ENCODE data around the gene BZW2.

Gene BZW2

GRCh38 chr7:16645593-16646471 lies at the start of gene BZW2, which contains the start of gene ANKMY2:
Gene BZW2 (plus strand): TSS chr7:16646181. CDS start chr7:16665444, 19,263 bp downstream.
Gene ANKMY2 (minus strand): TSS chr7:16645754. CDS start chr7:16645573, 181 bp downstream.
- DNase-seq = peak; percentile 95

GRCh38 chr7:16598015-16598414 lies 48.0 kb upstream of the BZW2 start:
- DNase-seq = no peak

GRCh38 chr7:16599860-16600259 lies 46.1 kb upstream of the BZW2 start:
- no peak for DNase-seq

- no peak for DNase-seq
Observed at GRCh38 chr7:16603633-16604032, 42.3 kb upstream of the BZW2 start.

GRCh38 chr7:16604054-16604453 lies 41.9 kb upstream of the BZW2 start:
- DNase-seq = no peak

- DNase-seq = no peak
Observed at GRCh38 chr7:16606704-16607103, 39.3 kb upstream of the BZW2 start.

GRCh38 chr7:16609842-16610450 lies 36.0 kb upstream of the BZW2 start:
- no peak for DNase-seq

- DNase-seq = no peak
Observed at GRCh38 chr7:16611711-16612110, 34.3 kb upstream of the BZW2 start.

GRCh38 chr7:16615228-16615627 lies 30.8 kb upstream of the BZW2 start:
- no peak for DNase-seq

- no peak for DNase-seq
Observed at GRCh38 chr7:16616122-16616521, 29.9 kb upstream of the BZW2 start.

- no peak for DNase-seq
Observed at GRCh38 chr7:16616542-16616941, 29.4 kb upstream of the BZW2 start.

GRCh38 chr7:16619979-16620408 lies 26.0 kb upstream of the BZW2 start:
- DNase-seq = no peak

GRCh38 chr7:16626388-16626787 lies 19.6 kb upstream of the BZW2 start:
- DNase-seq = no peak

- DNase-seq = no peak
Observed at GRCh38 chr7:16627236-16627635, 18.7 kb upstream of the BZW2 start.

- no peak for DNase-seq
Observed at GRCh38 chr7:16630654-16631053, 15.3 kb upstream of the BZW2 start.

GRCh38 chr7:16634271-16634738 lies 11.7 kb upstream of the BZW2 start:
- no peak for DNase-seq

- DNase-seq = no peak
Observed at GRCh38 chr7:16636555-16637101, 9.4 kb upstream of the BZW2 start.

- DNase-seq = no peak
Observed at GRCh38 chr7:16637379-16637778, 8.6 kb upstream of the BZW2 start.

- no peak for DNase-seq
Observed at GRCh38 chr7:16638282-16639280, 7.4 kb upstream of the BZW2 start.

GRCh38 chr7:16644157-16644556 lies 1.8 kb upstream of the BZW2 start:
- DNase-seq = no peak

- peak; percentile 68 for DNase-seq
Observed at GRCh38 chr7:16644636-16645592, 1.1 kb upstream of the BZW2 start.
